GM12874 (cell line): ENCODE measurements around the gene MIPEP.

ENCODE experiments used
- CTCF ChIP-seq: IDR thresholded peaks from 2 replicates; pipeline ENCODE4 v1.5.1; 2011; ENCODE audit warnings: low read depth, mild to moderate bottlenecking, control low read depth, low read length, moderate library complexity; ENCODE audit not compliant: insufficient read depth

The MIPEP gene

GRCh38 chr13:23811366-23812062 is 77.7 kb downstream of the MIPEP start:
- TF ChIP-seq CTCF, result no peak

- peak; percentile 50; the same call in 1 of the 2 replicates for TF ChIP-seq CTCF
These were observed 78.4 kb downstream of the MIPEP start for GRCh38 chr13:23810685-23811240.

GRCh38 chr13:23808803-23809202 is 80.4 kb downstream of the MIPEP start:
- no peak for TF ChIP-seq CTCF

- TF ChIP-seq CTCF, result no peak
These were observed 82.2 kb downstream of the MIPEP start for GRCh38 chr13:23806874-23807526.

GRCh38 chr13:23805821-23806220 is 83.4 kb downstream of the MIPEP start:
- no peak for TF ChIP-seq CTCF

GRCh38 chr13:23805122-23805521 is 84.1 kb downstream of the MIPEP start:
- no peak for TF ChIP-seq CTCF

GRCh38 chr13:23804166-23804565 is 85.0 kb downstream of the MIPEP start:
- no peak for TF ChIP-seq CTCF
